HFF-Myc (cell line): ENCODE data around the gene ADCY1.
A peak's percentile ranks its signal among the peaks of the same experiment; 100 is the strongest.

Source experiments
- DNase-seq: peaks from one replicate; pipeline ENCODE4 v3.0.0-alpha.2; 2011; ENCODE audit warnings: low read depth; ENCODE audit errors: extremely low read depth
- H3K4me3 ChIP-seq: replicated peaks from 2 replicates; pipeline ENCODE4 v1.5.1; 2011; ENCODE audit warnings: low read depth, mild to moderate bottlenecking, control low read depth, low read length
- CTCF ChIP-seq: IDR thresholded peaks from 2 replicates; pipeline ENCODE4 v1.5.1; 2012; ENCODE audit warnings: mild to moderate bottlenecking, low read depth, low read length, control low read depth; ENCODE audit errors: missing control alignments

Gene ADCY1

GRCh38 chr7:45576249-45576929 lies 2.2 kb downstream of the ADCY1 start:
- TF ChIP-seq CTCF = no peak
- no peak for DNase-seq
- H3K4me3 ChIP-seq = no peak overlapping the region

- no peak for DNase-seq
- TF ChIP-seq CTCF = no peak
- no peak overlapping the region for H3K4me3 ChIP-seq
These were observed 3.9 kb downstream of the ADCY1 start for GRCh38 chr7:45578022-45578421.

- no peak for TF ChIP-seq CTCF
- DNase-seq = no peak
- H3K4me3 ChIP-seq = no peak overlapping the region
These were observed 4.3 kb downstream of the ADCY1 start for GRCh38 chr7:45578467-45578866.

GRCh38 chr7:45579391-45579801 lies 5.2 kb downstream of the ADCY1 start:
- TF ChIP-seq CTCF = no peak
- no peak overlapping the region for H3K4me3 ChIP-seq
- no peak for DNase-seq

DNA sequence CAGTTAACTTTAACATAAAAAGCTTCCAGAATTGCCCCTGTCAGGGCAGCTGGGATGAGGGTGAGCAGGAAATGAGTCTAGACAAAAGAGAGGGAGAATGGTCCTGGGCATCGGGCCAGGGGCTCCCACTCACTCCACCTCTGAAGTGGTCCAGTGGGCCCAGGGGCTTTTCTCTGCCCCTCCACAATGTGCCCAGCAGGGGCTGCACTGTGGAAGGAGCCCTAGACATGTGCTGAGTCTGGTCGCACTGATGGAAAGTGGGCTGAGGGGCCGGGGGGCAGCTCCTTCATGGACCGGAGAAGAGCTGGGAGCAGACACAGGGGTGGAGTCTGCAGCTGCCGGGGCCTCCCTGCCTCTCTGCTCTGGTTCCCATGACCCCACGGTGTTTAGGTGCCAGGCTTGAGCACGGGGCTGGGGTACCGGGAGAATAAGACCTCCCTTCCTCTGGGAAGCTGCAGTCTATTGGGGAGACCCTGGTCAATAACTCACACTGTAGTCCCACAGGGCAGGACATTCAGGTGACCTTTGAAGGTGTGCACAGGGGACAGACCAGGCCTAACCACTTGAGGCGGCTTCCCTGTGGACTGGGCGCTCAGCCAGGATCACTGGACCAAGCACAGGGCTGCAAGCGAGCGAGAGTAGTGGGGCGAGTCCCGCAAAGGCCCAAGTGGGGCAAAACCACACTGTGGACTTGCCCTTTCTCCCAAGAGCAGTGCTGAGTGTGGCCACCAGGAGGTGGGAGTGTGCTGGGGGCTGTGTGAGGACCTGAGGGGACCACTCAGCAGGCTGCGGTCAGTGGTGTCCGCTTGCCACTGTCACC lies 6.1 kb downstream of the ADCY1 start:
- no peak overlapping the region for H3K4me3 ChIP-seq
- no peak for DNase-seq
- peak; percentile 32 for TF ChIP-seq CTCF

DNA sequence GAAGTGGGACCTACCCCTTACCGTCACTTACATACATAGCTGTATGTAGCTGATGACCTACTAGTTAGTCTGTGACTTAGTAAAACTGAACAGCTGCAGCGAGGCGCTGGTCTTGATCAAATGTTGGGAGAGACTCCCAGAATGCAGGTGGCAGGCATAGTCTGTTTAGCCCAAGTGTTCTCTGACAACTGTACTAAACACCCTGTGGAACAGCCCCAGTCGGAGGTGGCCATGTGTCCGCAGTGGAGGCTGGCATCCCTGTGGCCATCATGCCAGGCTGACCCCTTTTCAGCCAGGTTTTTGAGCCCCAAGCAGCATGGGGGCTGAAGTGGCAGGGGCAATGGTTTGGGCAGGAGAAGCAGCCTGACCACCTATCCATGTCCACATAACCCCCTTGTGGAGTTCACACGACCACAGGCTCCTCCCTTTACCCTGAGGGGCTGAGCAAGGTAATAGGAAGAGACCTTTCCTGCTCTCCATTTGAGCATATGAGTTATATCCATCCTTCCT lies 7.2 kb downstream of the ADCY1 start:
- DNase-seq = no peak
- TF ChIP-seq CTCF = no peak
- H3K4me3 ChIP-seq = no peak overlapping the region
